Neural progenitor cell (in vitro differentiated cells): ENCODE results near the gene PPM1H.

Experiments
- CTCF ChIP-seq: fragments of 200-600 bp; sonication (generic); IDR thresholded peaks from 2 replicates; pipeline ENCODE4 v1.5.1; 2017; ENCODE audit warnings: antibody characterized with exemption, mild to moderate bottlenecking
- EZH2 ChIP-seq: fragments of 200-600 bp; sonication (generic); IDR thresholded peaks from 2 replicates; pipeline ENCODE4 v1.6.1; 2017; ENCODE audit warnings: antibody characterized with exemption, mild to moderate bottlenecking, moderate library complexity
- EZH2phosphoT487 ChIP-seq: fragments of 200-600 bp; sonication (generic); IDR thresholded peaks from 2 replicates; pipeline ENCODE4 v1.6.1; 2017; ENCODE audit warnings: antibody characterized with exemption

DNA sequence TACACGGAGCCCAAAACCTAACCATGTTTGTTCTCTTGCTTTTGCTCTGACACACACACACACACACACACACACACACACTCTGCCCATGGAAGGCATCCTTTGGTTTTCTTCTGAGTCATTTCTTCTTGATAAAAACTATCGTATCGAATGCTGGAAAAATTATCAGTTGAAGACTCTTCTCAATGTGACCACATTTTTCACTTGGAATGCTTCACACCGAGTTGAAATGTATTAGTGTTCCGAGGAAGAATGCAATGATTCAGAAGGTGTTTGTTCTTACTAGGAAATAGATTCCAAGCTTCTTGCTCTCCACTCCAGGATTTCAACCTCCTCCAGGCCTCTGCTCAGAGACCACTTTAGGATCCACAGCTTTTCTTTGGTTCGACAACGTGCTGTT is 242.1 kb downstream of the PPM1H start:
- no peak for TF ChIP-seq EZH2phosphoT487
- no peak for TF ChIP-seq CTCF
- TF ChIP-seq EZH2: no peak
